GM23338 (cell line): Measurements from ENCODE around the gene ARL4A. TPM values are rescaled to one million over a fixed set of nuclear protein-coding genes. Genes with fewer than 3 reads are reported as not detected.
A peak's percentile ranks its signal among the peaks of the same experiment; 100 is the strongest.

ENCODE experiments used
- ATAC-seq: fragments of 200-7000 bp; cut with Tn5 transposase; 3 replicates; pipeline ENCODE4 v1.9.1; 2020
- DNase-seq: peaks from one replicate; pipeline ENCODE4 v3.0.0-alpha.2; 2015; ENCODE audit warnings: low spot score
- H2AFZ ChIP-seq: fragments of 200-600 bp; sonication (generic); 2 replicates; pipeline ENCODE4 v1.8.0; 2016; ENCODE audit warnings: antibody characterized with exemption, mild to moderate bottlenecking, moderate library complexity
- H3F3A ChIP-seq: fragments of 200-600 bp; sonication (generic); replicated peaks from 2 replicates; pipeline ENCODE4 v1.8.0; 2017; ENCODE audit warnings: antibody characterized with exemption, mixed run types, low read depth
- H3K27ac ChIP-seq: fragments of 200-600 bp; sonication (generic); 2 replicates; pipeline ENCODE4 v1.6.1; 2016; ENCODE audit warnings: low read depth
- H3K27me3 ChIP-seq: fragments of 200-600 bp; sonication (generic); 2 replicates; pipeline ENCODE4 v1.8.0; 2016; ENCODE audit warnings: mild to moderate bottlenecking, mixed run types, moderate library complexity; ENCODE audit not compliant: insufficient read depth
- H3K36me3 ChIP-seq: fragments of 200-600 bp; sonication (generic); 2 replicates; pipeline ENCODE4 v1.8.0; 2016; ENCODE audit warnings: mild to moderate bottlenecking; ENCODE audit not compliant: insufficient read depth
- H3K4me1 ChIP-seq: fragments of 200-600 bp; sonication (generic); 2 replicates; pipeline ENCODE4 v1.8.0; 2016; ENCODE audit warnings: mild to moderate bottlenecking, moderate library complexity; ENCODE audit not compliant: insufficient read depth
- H3K4me2 ChIP-seq: fragments of 200-600 bp; sonication (generic); 2 replicates; pipeline ENCODE4 v1.7.1; 2017; ENCODE audit warnings: mixed run types
- H3K4me3 ChIP-seq: fragments of 200-600 bp; sonication (generic); 2 replicates; pipeline ENCODE4 v1.6.1; 2016; ENCODE audit warnings: mixed run types
- H3K79me2 ChIP-seq: fragments of 200-600 bp; sonication (generic); replicated peaks from 2 replicates; pipeline ENCODE4 v1.8.0; 2017; ENCODE audit warnings: mild to moderate bottlenecking; ENCODE audit not compliant: insufficient read depth
- H3K9me2 ChIP-seq: fragments of 200-600 bp; sonication (generic); 2 replicates; pipeline ENCODE4 v1.8.0; 2017; ENCODE audit not compliant: insufficient read depth
- H4K20me1 ChIP-seq: fragments of 200-600 bp; sonication (generic); replicated peaks from 2 replicates; pipeline ENCODE4 v1.8.0; 2017; ENCODE audit warnings: mild to moderate bottlenecking; ENCODE audit not compliant: insufficient read depth
- H3K27ac Mint-ChIP-seq: 2 replicates; pipeline ENCODE4 v1.8.0; 2020; ENCODE audit warnings: inconsistent platforms, mild to moderate bottlenecking, moderate library complexity, mixed read lengths
- H3K27me3 Mint-ChIP-seq: 3 replicates; pipeline ENCODE4 v1.8.0; 2022; ENCODE audit warnings: low read depth, mild to moderate bottlenecking, moderate library complexity, mixed read lengths, inconsistent platforms; ENCODE audit not compliant: insufficient read depth, poor library complexity
- H3K36me3 Mint-ChIP-seq: 3 replicates; pipeline ENCODE4 v1.8.0; 2021; ENCODE audit warnings: low read depth, mild to moderate bottlenecking, inconsistent platforms, moderate library complexity, mixed read lengths
- H3K4me1 Mint-ChIP-seq: 3 replicates; pipeline ENCODE4 v1.8.0; 2020; ENCODE audit warnings: mild to moderate bottlenecking, inconsistent platforms, mixed read lengths
- H3K4me3 Mint-ChIP-seq: 3 replicates; pipeline ENCODE4 v1.8.0; 2021; ENCODE audit warnings: moderate library complexity, mild to moderate bottlenecking, inconsistent platforms, mixed read lengths
- H3K9me3 Mint-ChIP-seq: 3 replicates; pipeline ENCODE4 v1.8.0; 2020; ENCODE audit warnings: moderate library complexity, mild to moderate bottlenecking, inconsistent platforms, mixed read lengths
- CREB1 ChIP-seq: fragments of 250-450 bp; sonication (Bioruptor Pico); IDR thresholded peaks from 2 replicates; pipeline ENCODE4 v1.5.0; 2020; ENCODE audit warnings: low read depth, mild to moderate bottlenecking, moderate library complexity
- ZNF462 ChIP-seq: fragments of 250-450 bp; sonication (Bioruptor Pico); IDR thresholded peaks from 2 replicates; pipeline ENCODE4 v1.5.0; 2020; ENCODE audit warnings: mild to moderate bottlenecking, moderate library complexity
- polyA plus RNA-seq: library from polyadenylated mRNA; unstranded; fragments of >200 nt; fragmentation: Nextera tagmentation; extraction: Ambion mirVana; gene quantifications from 2 replicates; pipeline ENCODE4 v1.2.1, GENCODE V29; 2016
- total RNA-seq: library from RNA; depleted of rRNA; stranded (reverse); fragments of >200 nt; shearing (Covaris generic); gene quantifications from 2 replicates; pipeline ENCODE4 v1.2.3, GENCODE V29; 2014

The ARL4A gene
- total and polyA plus RNA-seq, 2 experiments from 2014 or later, result 48.9 to 82.5 TPM

DNA sequence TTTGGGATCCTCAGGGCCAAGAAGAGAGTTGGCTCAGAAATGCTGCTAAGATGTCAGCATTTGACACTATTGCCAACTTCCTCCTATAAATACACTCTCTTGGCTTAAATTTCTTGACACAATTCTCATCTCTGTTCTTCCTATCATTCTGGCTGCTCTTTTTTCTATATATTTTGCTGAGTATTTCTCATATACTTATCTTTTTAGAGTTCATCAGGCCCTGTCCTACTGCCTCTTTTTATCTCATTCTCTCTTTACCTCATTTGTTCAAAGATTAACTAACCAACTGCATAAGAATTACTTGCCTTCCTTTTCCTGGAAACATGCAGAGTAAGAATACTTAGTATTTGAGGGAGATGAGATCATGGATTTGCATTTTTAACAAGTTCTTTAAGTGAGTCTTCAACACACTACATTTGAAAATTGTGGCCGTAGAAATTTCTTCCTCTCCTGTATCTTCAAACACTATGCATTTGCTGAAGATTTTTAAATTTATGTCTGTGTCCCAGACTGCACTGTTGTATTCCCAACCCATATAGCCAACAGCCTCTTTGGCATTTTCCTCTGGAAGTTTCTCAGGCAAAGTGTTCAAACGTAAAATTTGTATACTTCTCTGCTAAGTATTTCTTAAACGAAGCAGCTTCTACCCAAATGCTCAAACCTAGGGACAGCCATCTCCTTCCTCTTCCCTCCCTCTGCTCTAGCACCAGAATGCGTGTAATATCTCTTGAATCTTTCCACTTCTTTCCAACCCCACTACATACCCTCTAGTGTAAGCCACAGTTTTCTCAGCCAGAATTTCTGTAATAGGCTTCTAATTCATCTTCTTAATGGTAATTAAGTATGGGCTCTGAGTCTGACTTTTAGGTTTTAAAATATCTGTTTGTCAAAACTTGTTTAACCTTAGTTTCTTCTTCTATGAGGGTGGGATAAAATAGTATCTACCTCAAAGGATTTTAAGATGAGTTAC is 35.5 kb downstream of the ARL4A start:
- H3K9me2 ChIP-seq, result peaks cover 3% of the 10 kb centered on the region; the same call in 1 of the 2 replicates
- H3K79me2 ChIP-seq, result no peaks in the 10 kb centered on the region
- H3K4me1 Mint-ChIP-seq, result peaks cover 32% of the 10 kb centered on the region
- TF ChIP-seq ZNF462, result no peak
- TF ChIP-seq CREB1 (CRISPR knock-in tag), result no peak
- no peaks in the 10 kb centered on the region for H3K36me3 ChIP-seq
- H3K4me1 ChIP-seq, result peaks cover 29% of the 10 kb centered on the region
- ATAC-seq, result no peak
- H3K4me2 ChIP-seq, result peak overlapping the region; percentile 46
- no peak for DNase-seq
- no peaks in the 10 kb centered on the region for H4K20me1 ChIP-seq
- no peaks in the 10 kb centered on the region for H3F3A ChIP-seq
- peak overlapping the region; percentile 23; the same call in 1 of the 2 replicates for H2AFZ ChIP-seq
- no peaks in the 10 kb centered on the region for H3K27me3 ChIP-seq
- H3K36me3 Mint-ChIP-seq, result no peaks in the 10 kb centered on the region
- H3K9me3 Mint-ChIP-seq, result no peaks in the 10 kb centered on the region
- peak overlapping the region; percentile 15; the same call in 1 of the 2 replicates for H3K27ac Mint-ChIP-seq
- H3K27me3 Mint-ChIP-seq, result no peaks in the 10 kb centered on the region
- peak overlapping the region; percentile 24; the same call in 1 of the 2 replicates for H3K27ac ChIP-seq
- no peak overlapping the region for H3K4me3 Mint-ChIP-seq
- H3K4me3 ChIP-seq, result no peak overlapping the region
